ENCODE data around the gene ADAM33.

ADAM33 gene

DNA sequence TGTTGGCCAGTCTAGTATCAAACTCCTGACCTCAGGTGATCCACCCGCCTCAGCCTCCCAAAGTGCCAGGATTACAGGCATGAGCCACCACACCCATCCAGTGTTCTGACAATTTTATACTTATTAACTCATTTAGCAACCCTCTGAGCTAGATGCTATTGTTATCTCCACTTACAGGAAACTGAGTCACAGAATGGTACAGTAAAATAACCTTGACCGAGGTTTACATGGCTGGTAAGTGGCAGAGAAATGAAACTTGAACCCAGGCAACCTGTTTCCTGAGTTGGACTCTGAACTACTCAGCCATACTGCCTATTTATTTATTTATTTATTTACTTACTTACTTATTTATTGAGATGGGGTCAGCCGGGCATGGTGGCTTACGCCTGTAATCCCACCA, 37.2 kb upstream of the ADAM33 start:
- Histone ChIP-seq H3K4me2 (ENCODE audit: low read depth, low read length, poor library complexity, severe bottlenecking) (no peak overlapping the region), H3K9ac (ENCODE audit: low read length) (no peak overlapping the region)
- TF ChIP-seq, protein P1, sequence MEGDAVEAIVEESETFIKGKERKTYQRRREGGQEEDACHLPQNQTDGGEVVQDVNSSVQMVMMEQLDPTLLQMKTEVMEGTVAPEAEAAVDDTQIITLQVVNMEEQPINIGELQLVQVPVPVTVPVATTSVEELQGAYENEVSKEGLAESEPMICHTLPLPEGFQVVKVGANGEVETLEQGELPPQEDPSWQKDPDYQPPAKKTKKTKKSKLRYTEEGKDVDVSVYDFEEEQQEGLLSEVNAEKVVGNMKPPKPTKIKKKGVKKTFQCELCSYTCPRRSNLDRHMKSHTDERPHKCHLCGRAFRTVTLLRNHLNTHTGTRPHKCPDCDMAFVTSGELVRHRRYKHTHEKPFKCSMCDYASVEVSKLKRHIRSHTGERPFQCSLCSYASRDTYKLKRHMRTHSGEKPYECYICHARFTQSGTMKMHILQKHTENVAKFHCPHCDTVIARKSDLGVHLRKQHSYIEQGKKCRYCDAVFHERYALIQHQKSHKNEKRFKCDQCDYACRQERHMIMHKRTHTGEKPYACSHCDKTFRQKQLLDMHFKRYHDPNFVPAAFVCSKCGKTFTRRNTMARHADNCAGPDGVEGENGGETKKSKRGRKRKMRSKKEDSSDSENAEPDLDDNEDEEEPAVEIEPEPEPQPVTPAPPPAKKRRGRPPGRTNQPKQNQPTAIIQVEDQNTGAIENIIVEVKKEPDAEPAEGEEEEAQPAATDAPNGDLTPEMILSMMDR (IDR thresholded peaks at IDR 0.05; ENCODE audit: insufficient read depth, low read length, poor library complexity, severe bottlenecking), result no peak
- TF ChIP-seq EZH2phosphoT487 (conservative IDR thresholded peaks at IDR 0.05; ENCODE audit: low read length), result no peak

DNA sequence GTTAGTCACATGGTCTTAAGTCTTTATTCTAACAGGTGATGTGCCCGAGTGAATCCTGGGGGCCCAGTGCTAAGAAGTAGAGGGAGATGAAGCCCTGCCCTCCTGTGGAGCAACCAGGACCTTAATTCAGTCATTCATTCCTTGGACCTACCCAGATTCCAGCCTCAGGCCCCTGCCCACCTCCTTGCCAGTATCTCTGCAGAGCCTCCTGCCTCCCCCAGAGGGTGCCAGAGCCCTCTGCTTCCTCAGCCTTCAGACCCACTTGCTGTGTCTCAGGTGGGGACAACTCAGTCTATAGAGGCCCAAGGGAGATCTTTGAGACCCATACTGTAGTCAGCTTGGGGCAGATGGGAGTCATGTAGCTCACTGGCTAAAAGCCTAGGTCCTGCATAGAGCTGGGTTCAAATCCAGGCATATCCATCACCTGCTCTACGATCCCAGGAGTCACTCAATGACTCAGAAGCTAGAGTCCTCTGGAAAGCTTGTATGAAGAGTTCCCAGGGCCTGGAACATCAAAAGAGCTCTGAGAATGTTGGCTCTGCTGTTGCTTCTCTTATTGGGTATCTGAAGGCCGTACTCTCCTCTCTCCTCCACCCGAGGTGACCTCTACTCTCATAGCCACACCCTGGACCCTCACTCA, 34.5 kb upstream of the ADAM33 start:
- Histone ChIP-seq H3F3A (ENCODE audit: insufficient read depth) (no peaks in the 10 kb centered on the region), H2AFZ (ENCODE audit: low read depth, low read length, severe bottlenecking) (no peak overlapping the region), H4K20me1 (ENCODE audit: low read depth, low read length) (no peaks in the 10 kb centered on the region)

More for the DNA sequence above, 37.2 kb upstream of the ADAM33 start:
- H3K4me3 ChIP-seq (ENCODE audit: insufficient read depth, low read length, poor library complexity, severe bottlenecking), result no peak overlapping the region
- H4K20me1 ChIP-seq (ENCODE audit: low read depth, low read length), result no peaks in the 10 kb centered on the region
- H3F3A ChIP-seq (ENCODE audit: insufficient read depth), result no peaks in the 10 kb centered on the region
- H3K9me2 ChIP-seq (replicated peaks; ENCODE audit: insufficient read depth, low read length), result no peaks in the 10 kb centered on the region
- H3K79me2 ChIP-seq (ENCODE audit: insufficient read depth, low read length), result no peaks in the 10 kb centered on the region
- H2AFZ ChIP-seq (ENCODE audit: low read depth, low read length, severe bottlenecking), result no peak overlapping the region
- H3K9me3 ChIP-seq (ENCODE audit: insufficient read depth, low read length), result no peaks in the 10 kb centered on the region
- no peak overlapping the region for H3K27ac ChIP-seq (ENCODE audit: low read depth, low read length)
- no peaks in the 10 kb centered on the region for H3K36me3 ChIP-seq (ENCODE audit: low read length)
- H3K27me3 ChIP-seq (ENCODE audit: low read length), result no peaks in the 10 kb centered on the region

DNA sequence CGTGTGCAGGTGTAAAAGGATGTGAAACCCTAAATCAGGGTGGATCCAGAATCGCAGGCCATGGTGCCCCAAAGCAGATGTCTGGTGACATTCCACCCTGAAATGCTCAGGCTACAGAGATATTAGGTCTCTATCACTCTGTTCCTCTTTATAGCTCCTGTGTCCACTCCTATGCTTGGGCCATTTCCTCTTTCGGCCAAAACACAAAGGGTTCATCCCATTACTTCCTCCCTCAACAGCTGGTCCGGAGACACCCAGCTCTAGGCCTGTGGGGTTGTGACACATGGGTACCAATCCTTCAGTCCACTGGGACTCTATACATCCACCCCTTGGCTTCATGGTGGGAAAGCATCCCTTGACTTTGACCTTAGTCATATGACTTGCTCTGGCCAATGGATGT, 32.3 kb upstream of the ADAM33 start:
- TF ChIP-seq, protein P1 (IDR thresholded peaks at IDR 0.05; ENCODE audit: insufficient read depth, low read length, poor library complexity, severe bottlenecking), result no peak
- TF ChIP-seq EZH2phosphoT487 (conservative IDR thresholded peaks at IDR 0.05; ENCODE audit: low read length), result no peak
- no peak overlapping the region for H3K4me2 ChIP-seq (ENCODE audit: low read depth, low read length, poor library complexity, severe bottlenecking)

More for the DNA sequence above, 34.5 kb upstream of the ADAM33 start:
- Histone ChIP-seq H3K9ac (ENCODE audit: low read length) (no peak overlapping the region), H3K9me2 (replicated peaks; ENCODE audit: insufficient read depth, low read length) (no peaks in the 10 kb centered on the region), H3K4me2 (ENCODE audit: low read depth, low read length, poor library complexity, severe bottlenecking) (no peak overlapping the region), H3K27me3 (ENCODE audit: low read length) (no peaks in the 10 kb centered on the region), H3K4me3 (ENCODE audit: insufficient read depth, low read length, poor library complexity, severe bottlenecking) (no peak overlapping the region), H3K9me3 (ENCODE audit: insufficient read depth, low read length) (no peaks in the 10 kb centered on the region), H3K36me3 (ENCODE audit: low read length) (no peaks in the 10 kb centered on the region), H3K27ac (ENCODE audit: low read depth, low read length) (no peak overlapping the region), H3K79me2 (ENCODE audit: insufficient read depth, low read length) (no peaks in the 10 kb centered on the region)
- no peak for TF ChIP-seq EZH2phosphoT487 (conservative IDR thresholded peaks at IDR 0.05; ENCODE audit: low read length)
- TF ChIP-seq, protein P1 (IDR thresholded peaks at IDR 0.05; ENCODE audit: insufficient read depth, low read length, poor library complexity, severe bottlenecking), result peak; percentile 65

More for the DNA sequence above, 32.3 kb upstream of the ADAM33 start:
- Histone ChIP-seq H3K9me2 (replicated peaks; ENCODE audit: insufficient read depth, low read length) (no peaks in the 10 kb centered on the region), H3F3A (ENCODE audit: insufficient read depth) (no peaks in the 10 kb centered on the region), H3K4me3 (ENCODE audit: insufficient read depth, low read length, poor library complexity, severe bottlenecking) (no peak overlapping the region), H3K79me2 (ENCODE audit: insufficient read depth, low read length) (no peaks in the 10 kb centered on the region), H4K20me1 (ENCODE audit: low read depth, low read length) (no peaks in the 10 kb centered on the region), H3K27me3 (ENCODE audit: low read length) (no peaks in the 10 kb centered on the region), H3K9ac (ENCODE audit: low read length) (no peak overlapping the region), H3K9me3 (ENCODE audit: insufficient read depth, low read length) (no peaks in the 10 kb centered on the region), H3K36me3 (ENCODE audit: low read length) (no peaks in the 10 kb centered on the region), H3K27ac (ENCODE audit: low read depth, low read length) (no peak overlapping the region), H2AFZ (ENCODE audit: low read depth, low read length, severe bottlenecking) (no peak overlapping the region)
